Panc1 (cell line): ENCODE results near the gene EVA1C.

Source experiments
- CTCF ChIP-seq: fragments of 450-650 bp; IDR thresholded peaks from 2 replicates; pipeline ENCODE4 v1.5.1; 2017; ENCODE audit warnings: mild to moderate bottlenecking
- REST ChIP-seq, 2 experiments: IDR thresholded peaks; 2 replicates each; pipeline ENCODE4 v1.6.1; 2011 to 2012; ENCODE audit warnings: low read depth in 2 of 2, control low read depth in 1 of 2, low read length in 1 of 2, mild to moderate bottlenecking in 1 of 2, moderate library complexity in 1 of 2; ENCODE audit not compliant: insufficient read depth in 1 of 2
- SIN3A ChIP-seq: IDR thresholded peaks from 2 replicates; pipeline ENCODE4 v1.6.1; 2012; ENCODE audit warnings: low read depth, mild to moderate bottlenecking, low read length, moderate library complexity, borderline replicate concordance; ENCODE audit not compliant: insufficient read depth

GRCh38 chr21:32514275-32515055, 102.0 kb downstream of the EVA1C start:
- TF ChIP-seq CTCF (no peak), SIN3A (no peak), REST (IDR thresholded peaks at IDR 0.05; ENCODE audit: insufficient read depth in 1 of 2, low read depth in 2 of 2, low read length in 1 of 2) (no peak)
